Measurements from ENCODE around the gene ST6GALNAC6. TPM values are rescaled to one million over a fixed set of nuclear protein-coding genes. Genes with fewer than 3 reads are reported as not detected.

The ST6GALNAC6 gene
- total RNA-seq, 1 donor from 2014 or later = 26.1 TPM

DNA sequence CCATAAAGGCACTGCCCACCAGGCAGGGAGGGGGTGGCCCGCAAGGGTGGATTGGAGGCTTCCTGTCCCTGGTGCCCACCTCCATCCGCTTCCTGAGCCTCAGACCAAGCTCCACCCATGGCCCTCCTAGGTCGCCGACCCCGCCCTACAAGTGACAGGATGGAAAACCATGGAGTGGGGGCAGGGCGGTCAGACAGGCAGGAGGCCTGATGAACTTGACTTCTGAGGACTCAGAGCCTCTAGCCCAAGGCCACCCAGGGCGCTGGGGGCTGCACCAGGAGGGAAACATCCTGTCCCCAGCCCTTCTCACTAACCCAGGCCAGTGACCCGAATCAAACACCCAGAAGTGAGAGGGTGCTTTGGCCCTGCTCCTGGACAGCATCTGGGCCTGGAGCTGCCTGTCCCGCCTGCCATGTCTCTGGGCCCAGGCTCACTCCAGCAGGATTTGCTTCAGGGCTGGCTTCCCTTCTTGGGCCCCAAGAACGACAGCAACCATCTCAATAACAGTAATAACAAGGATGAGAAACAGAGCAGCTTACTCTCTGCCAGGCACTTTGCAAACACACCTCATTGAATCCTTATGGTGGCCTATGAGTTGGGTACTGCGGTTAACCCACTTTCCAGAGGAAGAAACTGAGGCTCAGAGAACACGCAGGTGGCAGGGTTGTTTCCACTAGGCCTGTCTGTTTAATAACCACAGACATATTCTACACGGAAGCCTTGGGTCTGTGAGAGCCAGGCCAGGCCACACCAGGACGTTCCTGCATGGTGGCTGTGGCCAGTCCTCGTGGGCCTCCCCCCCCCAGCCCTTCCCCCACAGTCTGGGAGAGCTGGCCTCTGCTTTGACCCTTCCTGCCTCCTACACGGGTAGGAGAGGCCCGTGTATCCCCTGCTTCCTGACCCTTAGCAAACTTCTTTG lies 4.4 kb upstream of the ST6GALNAC6 start:
- no peaks in the 10 kb centered on the region for H3K36me3 Mint-ChIP-seq (ENCODE audit: unreplicated experiment)
- TF ChIP-seq, protein P1, sequence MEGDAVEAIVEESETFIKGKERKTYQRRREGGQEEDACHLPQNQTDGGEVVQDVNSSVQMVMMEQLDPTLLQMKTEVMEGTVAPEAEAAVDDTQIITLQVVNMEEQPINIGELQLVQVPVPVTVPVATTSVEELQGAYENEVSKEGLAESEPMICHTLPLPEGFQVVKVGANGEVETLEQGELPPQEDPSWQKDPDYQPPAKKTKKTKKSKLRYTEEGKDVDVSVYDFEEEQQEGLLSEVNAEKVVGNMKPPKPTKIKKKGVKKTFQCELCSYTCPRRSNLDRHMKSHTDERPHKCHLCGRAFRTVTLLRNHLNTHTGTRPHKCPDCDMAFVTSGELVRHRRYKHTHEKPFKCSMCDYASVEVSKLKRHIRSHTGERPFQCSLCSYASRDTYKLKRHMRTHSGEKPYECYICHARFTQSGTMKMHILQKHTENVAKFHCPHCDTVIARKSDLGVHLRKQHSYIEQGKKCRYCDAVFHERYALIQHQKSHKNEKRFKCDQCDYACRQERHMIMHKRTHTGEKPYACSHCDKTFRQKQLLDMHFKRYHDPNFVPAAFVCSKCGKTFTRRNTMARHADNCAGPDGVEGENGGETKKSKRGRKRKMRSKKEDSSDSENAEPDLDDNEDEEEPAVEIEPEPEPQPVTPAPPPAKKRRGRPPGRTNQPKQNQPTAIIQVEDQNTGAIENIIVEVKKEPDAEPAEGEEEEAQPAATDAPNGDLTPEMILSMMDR (IDR thresholded peaks at IDR 0.05; ENCODE audit: partially characterized antibody, unreplicated experiment) = no peak
- DNase-seq = peak; percentile 60
- H3K4me3 Mint-ChIP-seq (ENCODE audit: unreplicated experiment) = no peak overlapping the region
- H3K27me3 Mint-ChIP-seq (ENCODE audit: unreplicated experiment) = no peaks in the 10 kb centered on the region
- no peak overlapping the region for H3K27ac Mint-ChIP-seq (ENCODE audit: unreplicated experiment)
- H3K9me3 Mint-ChIP-seq (ENCODE audit: unreplicated experiment) = peaks cover 3% of the 10 kb centered on the region
- H3K4me1 Mint-ChIP-seq (ENCODE audit: low read depth, unreplicated experiment) = peaks cover 3% of the 10 kb centered on the region

DNA sequence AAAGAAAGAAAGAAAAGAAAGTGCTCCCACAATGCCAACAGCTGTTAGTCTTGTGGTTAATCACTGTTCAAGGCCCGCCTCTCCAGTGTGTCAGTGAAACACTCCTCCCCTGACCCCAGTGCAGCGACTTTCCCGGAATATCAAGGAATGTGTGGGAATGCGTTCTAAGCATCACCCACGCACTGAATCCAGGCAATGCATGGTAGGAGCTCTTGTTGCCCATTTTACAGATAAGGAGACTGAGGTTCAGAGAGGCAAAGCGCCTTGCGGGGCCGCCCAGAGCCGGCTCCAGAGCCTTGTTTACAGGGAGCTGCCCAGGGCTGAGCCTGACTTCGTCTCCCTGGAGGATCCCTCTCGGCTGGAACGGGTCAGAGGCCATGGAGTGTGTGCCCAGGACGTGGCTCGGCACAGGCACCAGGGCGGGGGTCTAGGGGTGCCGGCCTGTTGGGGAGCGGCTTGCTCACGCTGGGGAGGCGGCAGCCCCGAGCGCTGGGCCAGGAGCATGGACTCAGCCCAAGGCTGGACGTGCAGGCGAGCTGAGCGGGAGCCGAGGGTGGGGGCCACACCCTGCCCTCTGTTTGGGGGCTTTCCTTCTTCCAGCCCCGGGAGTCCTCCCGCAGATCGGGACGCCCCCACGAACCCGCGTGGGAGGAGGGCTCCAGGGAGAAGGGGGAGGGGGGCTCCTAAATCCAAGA lies 823 bp downstream of the ST6GALNAC6 start:
- H3K9me3 Mint-ChIP-seq (ENCODE audit: unreplicated experiment) = peaks cover 5% of the 10 kb centered on the region

DNA sequence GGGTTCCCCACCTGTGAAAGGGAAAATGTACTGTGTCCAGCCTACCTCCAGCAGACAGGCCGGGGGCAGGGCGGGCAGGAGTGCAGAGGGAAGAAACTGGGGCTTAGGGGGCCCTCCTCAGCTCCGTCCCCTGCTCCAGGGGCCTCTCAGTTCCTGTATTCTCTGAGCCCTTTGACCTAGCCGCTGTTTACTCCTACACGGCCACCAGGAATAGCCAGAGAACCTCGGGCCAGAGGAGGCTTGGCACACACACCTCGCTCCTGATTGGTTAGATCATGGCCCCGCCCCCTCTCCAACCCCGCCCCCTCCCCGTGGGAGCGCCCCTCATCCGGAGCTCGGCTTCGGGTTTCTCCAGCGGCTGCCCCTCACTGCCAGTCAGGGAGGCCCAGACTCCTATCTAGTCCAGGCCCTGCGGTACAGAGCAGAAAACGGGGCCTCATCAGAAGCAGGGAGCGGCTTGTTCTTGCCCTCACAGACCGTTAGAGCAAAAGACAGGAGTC lies 2.2 kb downstream of the ST6GALNAC6 start:
- Mint-ChIP-seq H3K4me3 (ENCODE audit: unreplicated experiment) (no peak overlapping the region), H3K36me3 (ENCODE audit: unreplicated experiment) (peaks cover 20% of the 10 kb centered on the region), H3K9me3 (ENCODE audit: unreplicated experiment) (peaks cover 5% of the 10 kb centered on the region), H3K4me1 (ENCODE audit: low read depth, unreplicated experiment) (peaks cover 1% of the 10 kb centered on the region), H3K27ac (ENCODE audit: unreplicated experiment) (no peak overlapping the region), H3K27me3 (ENCODE audit: unreplicated experiment) (peaks cover 3% of the 10 kb centered on the region)
- TF ChIP-seq, protein P1 (IDR thresholded peaks at IDR 0.05; ENCODE audit: partially characterized antibody, unreplicated experiment) = no peak
- DNase-seq = peak; percentile 82

More for the DNA sequence above, 823 bp downstream of the ST6GALNAC6 start:
- Mint-ChIP-seq H3K36me3 (ENCODE audit: unreplicated experiment) (peaks cover 9% of the 10 kb centered on the region), H3K4me1 (ENCODE audit: low read depth, unreplicated experiment) (peaks cover 1% of the 10 kb centered on the region), H3K4me3 (ENCODE audit: unreplicated experiment) (peak overlapping the region; percentile 85), H3K27me3 (ENCODE audit: unreplicated experiment) (peaks cover 3% of the 10 kb centered on the region), H3K27ac (ENCODE audit: unreplicated experiment) (peak overlapping the region; percentile 38)
- TF ChIP-seq, protein P1 (IDR thresholded peaks at IDR 0.05; ENCODE audit: partially characterized antibody, unreplicated experiment) = no peak
- no peak for DNase-seq

DNA sequence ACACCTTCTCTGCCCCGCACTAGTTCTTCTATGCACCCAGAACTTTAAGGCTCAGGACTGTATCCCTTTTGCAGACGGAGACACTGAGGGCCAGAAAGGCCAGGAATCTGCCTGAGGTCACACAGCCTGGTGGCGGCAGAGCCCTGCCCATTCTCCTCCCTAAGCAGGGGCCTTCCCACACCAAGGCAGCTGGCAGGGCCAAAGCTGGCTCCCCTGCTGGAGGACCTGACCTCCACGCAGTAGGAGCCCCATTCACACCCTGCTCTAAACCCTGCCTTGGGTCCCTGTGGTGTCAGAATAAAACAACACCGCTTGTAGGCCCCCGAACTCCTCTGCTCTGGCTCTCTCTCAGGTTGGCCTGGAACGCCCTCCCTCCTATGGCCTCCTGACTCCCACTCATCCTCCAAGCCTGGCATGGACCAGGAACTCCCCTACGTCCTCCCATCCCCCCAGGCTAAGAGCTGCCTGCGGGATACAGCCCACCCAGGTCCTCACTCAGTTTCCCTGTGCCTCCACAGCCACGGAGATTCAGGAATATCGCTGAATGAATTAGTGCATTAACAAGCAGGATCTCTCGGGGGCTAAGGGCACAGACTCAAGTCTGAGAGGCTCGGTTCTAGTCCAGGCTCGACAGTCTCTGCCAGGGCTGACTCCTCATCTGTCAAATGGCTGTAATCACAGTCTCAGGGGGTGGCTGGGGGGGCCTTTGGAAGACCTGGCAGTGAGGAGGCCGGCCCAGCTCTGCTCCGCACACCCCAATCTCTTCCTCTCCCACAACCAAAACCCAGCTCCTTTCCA lies 2.8 kb downstream of the ST6GALNAC6 start:
- Mint-ChIP-seq H3K27ac (ENCODE audit: unreplicated experiment) (no peak overlapping the region), H3K4me3 (ENCODE audit: unreplicated experiment) (no peak overlapping the region), H3K4me1 (ENCODE audit: low read depth, unreplicated experiment) (peaks cover 1% of the 10 kb centered on the region), H3K9me3 (ENCODE audit: unreplicated experiment) (peaks cover 5% of the 10 kb centered on the region), H3K27me3 (ENCODE audit: unreplicated experiment) (peaks cover 3% of the 10 kb centered on the region), H3K36me3 (ENCODE audit: unreplicated experiment) (peaks cover 20% of the 10 kb centered on the region)
- DNase-seq = no peak
- TF ChIP-seq, protein P1 (IDR thresholded peaks at IDR 0.05; ENCODE audit: partially characterized antibody, unreplicated experiment) = no peak

Data from glutamatergic neuron (in vitro differentiated cells).